Stimulated activated CD4-positive, alpha-beta T cell treated with anti-CD3 and anti-CD28 coated beads, Interleukin-12 subunit alpha, Interleukin-12 subunit beta, amount 100 ng/mL, for 4 hours (primary cell): Measurements from ENCODE around the gene FFAR1.

ENCODE experiments used
- DNase-seq: peaks from one replicate; pipeline ENCODE4 v3.0.0-alpha.2; 2020

Gene FFAR1

GRCh38 chr19:35395382-35396199 is 47.9 kb downstream of the FFAR1 start:
- DNase-seq, result no peak

GRCh38 chr19:35396240-35396885 is 48.7 kb downstream of the FFAR1 start:
- DNase-seq, result no peak

GRCh38 chr19:35397064-35397463 is 49.4 kb downstream of the FFAR1 start:
- DNase-seq, result no peak
